GM21423 (cell line): Measurements from ENCODE around the gene KIAA0753.

Experiments used
- ATAC-seq: cut with Tn5 transposase; IDR thresholded peaks from one replicate; pipeline ENCODE4 v1.9.1; 2021; ENCODE audit warnings: mild to moderate bottlenecking, moderate library complexity; ENCODE audit not compliant: unreplicated experiment

The KIAA0753 gene

GRCh38 chr17:6640536-6641246 is at the start of gene KIAA0753, which contains the start of gene TXNDC17:
Gene KIAA0753, minus strand, starts transcription at chr17:6640711. Its CDS starts 5,608 bp downstream, at chr17:6635103.
Gene TXNDC17, plus strand, starts transcription at chr17:6641060. Its CDS starts 23 bp downstream, at chr17:6641083.
- ATAC-seq = peak; percentile 90

- ATAC-seq = no peak
Measured at GRCh38 chr17:6688944-6689343, 48.4 kb upstream of the KIAA0753 start.

- no peak for ATAC-seq
Measured at GRCh38 chr17:6686026-6686425, 45.5 kb upstream of the KIAA0753 start.

GRCh38 chr17:6684881-6685767 is 44.6 kb upstream of the KIAA0753 start:
- ATAC-seq = no peak

- no peak for ATAC-seq
Measured at GRCh38 chr17:6684460-6684783, 43.9 kb upstream of the KIAA0753 start.

- ATAC-seq = no peak
Measured at GRCh38 chr17:6683730-6684459, 43.4 kb upstream of the KIAA0753 start.

- no peak for ATAC-seq
Measured at GRCh38 chr17:6683081-6683684, 42.7 kb upstream of the KIAA0753 start.

- ATAC-seq = no peak
Measured at GRCh38 chr17:6682339-6682738, 41.8 kb upstream of the KIAA0753 start.

GRCh38 chr17:6681671-6682070 is 41.2 kb upstream of the KIAA0753 start:
- no peak for ATAC-seq

- no peak for ATAC-seq
Measured at GRCh38 chr17:6681176-6681575, 40.7 kb upstream of the KIAA0753 start.

- ATAC-seq = no peak
Measured at GRCh38 chr17:6679241-6679640, 38.7 kb upstream of the KIAA0753 start.

GRCh38 chr17:6677946-6678345 is 37.4 kb upstream of the KIAA0753 start:
- ATAC-seq = no peak

- no peak for ATAC-seq
Measured at GRCh38 chr17:6677158-6677831, 36.8 kb upstream of the KIAA0753 start.

GRCh38 chr17:6676802-6677157 is 36.3 kb upstream of the KIAA0753 start:
- no peak for ATAC-seq

GRCh38 chr17:6675201-6675825 is 34.8 kb upstream of the KIAA0753 start:
- no peak for ATAC-seq

- ATAC-seq = no peak
Measured at GRCh38 chr17:6674586-6674985, 34.1 kb upstream of the KIAA0753 start.

- no peak for ATAC-seq
Measured at GRCh38 chr17:6671431-6671830, 30.9 kb upstream of the KIAA0753 start.

- no peak for ATAC-seq
Measured at GRCh38 chr17:6670999-6671398, 30.5 kb upstream of the KIAA0753 start.

GRCh38 chr17:6670571-6670970 is 30.1 kb upstream of the KIAA0753 start:
- ATAC-seq = no peak
